GM18508 (cell line): ENCODE measurements around the gene HDAC4.
A peak's percentile ranks its signal among the peaks of the same experiment; 100 is the strongest.

Source experiments
- ATAC-seq: cut with Tn5 transposase; IDR thresholded peaks from one replicate; pipeline ENCODE4 v1.9.1; 2021; ENCODE audit warnings: moderate number of reproducible peaks; ENCODE audit not compliant: insufficient read depth, unreplicated experiment

The HDAC4 gene

DNA sequence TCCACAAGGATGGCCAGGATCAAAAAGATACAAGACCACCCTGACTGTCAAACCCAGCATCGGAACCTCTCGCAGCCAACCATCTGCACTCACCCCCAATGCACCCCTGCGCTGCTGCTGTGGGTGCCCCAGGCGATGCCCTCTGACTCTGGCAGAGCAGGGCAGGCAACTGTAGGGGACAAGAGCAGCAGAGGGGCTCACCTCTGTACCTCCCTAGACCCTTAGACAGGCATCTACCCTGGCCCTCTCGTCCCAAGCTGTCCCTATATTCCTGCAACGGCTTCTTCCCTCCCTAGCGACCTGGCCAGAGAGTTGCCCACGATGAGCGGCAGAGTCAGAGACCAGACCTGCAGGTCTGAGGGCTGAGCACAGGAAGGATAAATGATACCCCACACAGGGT is 128.2 kb downstream of the HDAC4 start:
- no peak for ATAC-seq

DNA sequence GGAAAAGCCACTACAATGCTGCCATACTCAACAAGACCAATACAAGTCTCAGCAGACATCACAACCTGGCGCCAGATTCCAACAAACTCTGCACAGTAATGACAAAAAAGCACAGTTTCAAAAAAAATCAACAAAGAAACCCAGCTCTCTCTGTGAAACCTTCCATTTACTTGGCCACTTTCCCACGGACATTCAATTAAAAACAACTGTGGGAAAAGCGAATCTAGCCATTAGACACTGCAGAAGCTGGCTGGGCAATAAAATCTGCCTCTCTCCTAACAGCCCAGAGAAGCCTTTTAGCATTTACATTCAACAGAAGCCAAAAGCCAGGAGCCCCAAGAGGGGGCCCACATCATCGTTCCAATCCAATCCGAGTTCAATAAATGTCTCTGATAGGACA is 128.9 kb downstream of the HDAC4 start:
- no peak for ATAC-seq

DNA sequence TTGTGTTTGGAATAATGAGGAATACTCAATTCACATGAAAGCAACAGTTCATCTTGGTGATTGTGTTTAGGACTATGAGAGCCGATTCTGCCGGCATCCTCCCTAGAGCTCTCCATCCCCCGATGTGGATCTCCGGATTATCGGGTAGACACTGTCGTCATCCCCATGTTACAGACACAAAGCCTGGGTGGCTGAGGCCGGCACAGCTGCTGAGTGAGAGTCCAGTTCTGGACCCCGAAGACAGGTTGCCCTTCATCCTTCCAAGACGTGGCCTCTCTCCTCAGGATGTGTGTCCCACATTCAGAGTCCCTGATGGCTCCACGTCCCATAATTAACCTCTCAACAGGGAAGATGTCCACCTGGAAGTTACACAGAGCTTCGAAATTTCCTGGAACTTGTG is 129.3 kb downstream of the HDAC4 start:
- ATAC-seq = no peak

DNA sequence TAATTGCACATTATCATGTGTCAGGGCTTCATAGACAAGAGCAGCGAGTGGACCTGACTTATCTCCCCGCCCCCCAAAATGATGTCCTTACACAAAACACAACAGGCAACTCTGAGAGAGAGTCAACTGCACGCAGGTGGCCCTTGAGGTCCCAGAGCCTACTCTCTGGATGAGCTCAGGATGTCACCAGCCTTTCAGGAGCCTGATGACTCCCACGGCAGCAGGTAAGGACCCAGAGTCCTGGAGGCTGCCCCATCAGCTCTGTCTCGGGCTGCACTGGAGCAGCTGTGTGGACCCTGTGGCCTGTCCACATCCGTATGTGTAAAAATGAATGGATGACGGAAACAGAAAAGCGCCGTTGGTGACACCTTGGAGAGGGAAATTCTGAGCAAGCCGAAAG is 130.9 kb downstream of the HDAC4 start:
- ATAC-seq = no peak

DNA sequence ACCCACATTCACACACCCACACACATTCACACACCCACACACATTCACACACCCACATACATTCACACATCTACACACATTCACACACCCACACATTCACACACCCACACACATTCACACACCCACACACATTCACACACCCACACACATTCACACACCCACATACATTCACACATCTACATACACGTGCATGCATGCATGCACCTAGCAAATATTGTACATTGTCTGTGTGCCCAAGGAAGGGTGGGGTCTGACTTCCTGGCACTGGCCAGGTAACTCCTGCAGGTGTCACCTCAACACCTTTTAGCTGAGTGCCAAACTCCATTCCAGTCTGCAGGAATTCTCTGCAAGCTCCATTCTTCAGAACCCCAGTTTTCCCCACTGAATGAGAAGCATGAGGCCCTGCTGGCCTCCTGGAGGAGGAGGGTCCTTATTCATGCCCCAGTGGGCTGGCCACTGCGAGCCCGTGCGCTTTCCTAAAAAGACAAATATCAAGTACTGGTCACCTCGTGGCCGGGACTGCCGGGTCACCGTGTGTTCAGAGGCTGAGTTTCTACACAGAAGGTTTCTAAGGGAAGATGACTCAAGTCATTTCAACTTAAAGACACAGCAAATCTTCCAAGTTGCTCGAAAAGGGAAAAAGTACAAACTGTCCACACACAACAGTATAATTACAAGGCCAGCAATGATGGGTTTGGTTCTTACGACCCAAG is 131.5 kb downstream of the HDAC4 start:
- no peak for ATAC-seq

DNA sequence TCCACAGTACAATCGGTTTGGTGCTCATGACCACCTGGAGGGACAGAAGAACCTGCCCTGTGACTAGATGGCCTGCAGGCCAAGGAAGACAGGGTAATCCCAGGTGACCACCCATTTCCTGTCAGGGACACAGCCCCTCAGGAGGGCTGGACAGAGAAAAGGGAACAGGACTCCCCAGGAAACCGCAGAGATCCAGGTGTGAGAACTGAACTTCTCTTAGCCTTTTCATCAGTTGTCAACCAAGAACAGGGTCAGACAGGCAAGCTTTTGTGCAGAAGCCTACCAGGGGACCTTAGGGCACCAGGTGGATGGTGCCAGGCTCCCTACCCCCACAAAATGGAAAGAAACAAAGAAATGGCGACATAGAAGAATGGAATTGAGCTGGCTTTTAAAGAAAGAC is 132.3 kb downstream of the HDAC4 start:
- no peak for ATAC-seq

DNA sequence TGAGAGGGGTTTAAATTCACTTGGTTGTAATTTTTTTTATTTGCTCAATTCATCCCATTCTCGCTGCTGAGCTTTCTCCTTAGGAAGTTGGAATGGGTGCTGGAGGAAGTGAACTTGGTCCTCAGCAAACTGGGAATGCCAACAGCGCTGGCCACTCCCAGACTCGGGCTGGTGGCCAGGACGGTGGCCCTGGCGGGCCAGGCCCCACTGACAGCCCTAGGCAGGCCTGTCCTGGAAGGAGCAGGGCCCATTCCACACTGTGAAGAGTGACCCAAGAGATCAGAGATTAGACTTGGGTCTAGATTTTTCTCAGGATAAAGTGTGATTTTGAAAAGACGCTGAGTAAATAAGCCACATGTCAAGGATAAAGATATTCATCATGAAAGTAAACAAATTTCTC is 132.7 kb downstream of the HDAC4 start:
- no peak for ATAC-seq

DNA sequence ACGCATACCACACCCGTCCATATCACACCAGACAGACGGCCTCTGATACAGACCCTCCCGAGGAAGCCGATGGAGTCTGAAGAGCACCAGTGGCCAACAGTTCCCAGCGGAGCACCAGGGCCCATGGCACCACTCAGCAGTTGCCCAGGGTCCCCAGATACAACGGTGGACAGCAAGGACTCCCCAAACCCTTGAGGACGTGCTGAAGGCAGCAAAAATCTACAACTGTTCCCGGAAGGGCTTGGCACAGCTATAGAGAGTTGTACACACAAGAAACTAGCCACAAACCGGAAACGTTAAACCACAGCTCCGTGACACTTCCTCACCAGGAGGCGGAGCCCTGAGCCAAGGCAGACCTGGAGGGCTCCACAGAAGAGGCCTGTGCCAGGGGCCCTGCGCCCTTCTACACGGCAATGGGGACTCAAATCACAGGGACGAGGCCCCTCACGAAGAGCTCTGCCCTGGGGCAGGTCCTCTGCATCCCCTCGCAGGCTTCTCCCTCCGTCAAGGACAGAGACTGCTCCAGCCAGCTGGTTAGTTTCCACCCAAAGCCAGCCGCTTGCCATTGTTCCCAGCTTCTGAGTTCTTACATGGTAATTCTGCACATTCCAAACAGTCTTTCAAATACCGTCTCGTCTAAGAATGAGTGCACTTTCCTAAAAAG is 133.4 kb downstream of the HDAC4 start:
- ATAC-seq = peak; percentile 63

DNA sequence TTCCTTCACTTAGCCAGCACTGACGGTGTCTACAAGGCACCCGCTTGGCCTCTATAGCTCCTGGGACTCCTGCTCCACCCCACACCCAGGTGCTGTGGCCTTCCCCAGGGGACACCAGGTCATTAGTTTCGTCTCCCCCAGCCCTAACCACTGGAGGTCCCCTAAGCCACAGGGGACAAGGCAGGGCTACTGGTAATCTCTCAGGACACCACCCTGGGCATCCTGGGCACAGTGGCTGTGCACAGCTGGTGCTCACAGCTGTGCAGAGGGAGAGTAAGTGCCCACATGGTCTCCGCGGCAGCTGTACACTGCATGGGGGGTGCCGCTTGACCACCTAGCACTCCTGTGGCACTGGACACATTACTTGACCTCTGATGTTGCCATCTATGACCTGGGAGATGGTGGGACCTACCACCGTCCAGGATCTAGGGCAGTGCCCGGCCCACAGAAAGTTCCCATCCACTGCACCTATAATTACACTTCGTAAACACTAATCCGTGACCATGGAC is 134.0 kb downstream of the HDAC4 start:
- ATAC-seq = no peak

DNA sequence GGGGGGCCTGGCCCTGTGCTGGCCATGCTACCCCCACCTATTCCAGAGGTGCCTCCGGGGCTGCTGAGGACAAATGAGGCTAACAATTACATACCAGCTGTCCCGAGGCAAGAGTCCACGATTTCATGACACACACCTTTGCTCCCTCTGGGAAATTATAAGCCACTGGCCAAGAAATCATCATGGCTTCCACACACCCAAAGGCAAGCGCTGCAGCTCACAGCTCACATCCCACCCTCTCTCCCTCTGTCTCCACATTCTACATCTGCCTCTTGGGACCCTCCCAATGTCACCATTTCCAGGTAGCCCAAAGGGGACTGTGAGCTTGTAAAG is 134.4 kb downstream of the HDAC4 start:
- no peak for ATAC-seq

DNA sequence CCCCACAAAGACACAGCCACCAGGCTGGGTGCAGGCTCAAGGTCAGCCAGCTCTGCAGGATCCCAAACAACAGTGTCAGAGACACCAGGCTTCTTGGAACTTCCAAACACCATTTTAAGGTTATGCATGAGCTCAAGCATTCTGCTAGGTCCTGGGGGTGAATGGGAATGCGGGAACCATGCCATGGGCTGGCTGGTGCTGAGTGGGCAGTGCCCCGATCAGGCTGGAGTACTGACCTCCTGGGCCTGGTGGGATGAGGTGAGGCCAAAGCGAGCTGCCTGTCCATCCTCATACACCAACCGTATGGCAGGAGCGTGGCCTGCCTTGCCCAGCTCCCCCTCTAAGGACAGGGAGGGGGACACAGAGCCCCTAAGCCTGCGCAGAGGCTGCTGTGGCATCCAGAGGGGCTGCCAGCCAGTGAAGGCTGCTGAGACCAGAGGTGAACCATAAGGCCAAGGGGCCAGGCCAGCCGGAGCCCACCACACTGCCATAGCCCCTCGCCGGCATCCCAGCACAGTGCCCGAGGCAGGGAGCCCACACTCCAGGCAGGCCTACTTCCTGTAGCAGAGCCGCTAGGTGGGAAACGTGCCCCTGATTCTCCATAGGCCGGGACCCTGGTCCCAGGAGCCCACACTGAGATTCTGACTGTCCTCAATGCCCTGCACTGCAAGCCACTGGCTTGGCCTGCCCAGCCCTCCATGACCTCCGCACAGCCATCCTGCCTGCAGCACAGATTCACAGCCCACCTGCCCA is 135.0 kb downstream of the HDAC4 start:
- no peak for ATAC-seq

DNA sequence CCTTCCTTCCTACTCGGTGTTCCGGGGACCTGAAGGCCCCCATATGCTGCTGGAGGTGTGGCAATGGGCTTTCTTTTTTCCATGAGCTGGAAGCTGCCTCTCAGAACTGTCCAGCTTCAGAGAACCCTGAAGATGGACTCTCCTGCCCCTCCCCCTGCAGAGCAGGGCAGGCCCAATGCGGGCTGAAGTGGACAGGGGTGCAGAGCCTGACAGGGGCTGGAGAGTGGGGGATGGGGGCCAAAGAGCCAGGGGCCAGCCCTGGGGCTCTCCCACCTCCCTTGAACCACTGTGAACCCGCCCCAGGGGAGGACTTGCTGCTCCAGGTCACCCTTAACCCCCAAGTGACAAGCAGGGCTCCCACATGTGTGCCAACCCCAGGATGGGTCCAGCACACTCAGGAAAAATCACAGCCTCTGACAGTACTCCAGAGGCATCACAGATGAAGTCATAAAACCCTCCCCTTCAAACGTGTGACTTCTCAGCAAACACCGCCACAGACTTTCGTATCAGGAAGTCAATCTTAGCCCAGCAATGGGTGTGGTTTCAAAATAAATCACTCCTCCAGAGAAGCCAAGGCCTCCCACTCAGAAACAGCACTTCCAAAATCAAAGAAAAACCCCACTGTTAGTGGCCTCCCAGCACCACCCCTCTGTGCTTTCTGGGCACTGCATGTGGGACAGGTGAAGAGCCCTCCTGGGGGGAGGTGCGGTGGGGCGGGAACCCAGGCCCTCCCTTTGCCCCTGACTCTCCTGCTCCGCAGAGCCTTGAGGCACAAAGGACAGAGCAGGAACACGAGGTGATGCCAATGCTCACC is 135.8 kb downstream of the HDAC4 start:
- ATAC-seq = peak; percentile 36

DNA sequence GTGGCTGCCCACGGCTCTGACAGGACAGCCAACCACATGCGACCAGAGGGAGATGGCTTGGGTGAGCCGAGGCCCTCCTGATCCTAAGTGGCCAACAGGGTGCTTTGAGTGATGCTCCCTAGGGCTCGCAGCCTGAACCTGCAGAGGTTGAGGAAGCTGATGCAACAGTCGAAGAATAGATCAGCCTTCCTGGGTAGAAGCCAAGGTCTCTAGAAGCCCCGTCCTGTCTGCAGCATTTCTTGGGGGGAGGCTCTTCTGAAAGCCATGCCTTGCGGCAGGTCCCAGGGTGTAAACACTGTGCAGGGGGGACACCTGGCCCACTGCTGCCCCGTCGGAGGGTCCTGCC is 136.4 kb downstream of the HDAC4 start:
- no peak for ATAC-seq

DNA sequence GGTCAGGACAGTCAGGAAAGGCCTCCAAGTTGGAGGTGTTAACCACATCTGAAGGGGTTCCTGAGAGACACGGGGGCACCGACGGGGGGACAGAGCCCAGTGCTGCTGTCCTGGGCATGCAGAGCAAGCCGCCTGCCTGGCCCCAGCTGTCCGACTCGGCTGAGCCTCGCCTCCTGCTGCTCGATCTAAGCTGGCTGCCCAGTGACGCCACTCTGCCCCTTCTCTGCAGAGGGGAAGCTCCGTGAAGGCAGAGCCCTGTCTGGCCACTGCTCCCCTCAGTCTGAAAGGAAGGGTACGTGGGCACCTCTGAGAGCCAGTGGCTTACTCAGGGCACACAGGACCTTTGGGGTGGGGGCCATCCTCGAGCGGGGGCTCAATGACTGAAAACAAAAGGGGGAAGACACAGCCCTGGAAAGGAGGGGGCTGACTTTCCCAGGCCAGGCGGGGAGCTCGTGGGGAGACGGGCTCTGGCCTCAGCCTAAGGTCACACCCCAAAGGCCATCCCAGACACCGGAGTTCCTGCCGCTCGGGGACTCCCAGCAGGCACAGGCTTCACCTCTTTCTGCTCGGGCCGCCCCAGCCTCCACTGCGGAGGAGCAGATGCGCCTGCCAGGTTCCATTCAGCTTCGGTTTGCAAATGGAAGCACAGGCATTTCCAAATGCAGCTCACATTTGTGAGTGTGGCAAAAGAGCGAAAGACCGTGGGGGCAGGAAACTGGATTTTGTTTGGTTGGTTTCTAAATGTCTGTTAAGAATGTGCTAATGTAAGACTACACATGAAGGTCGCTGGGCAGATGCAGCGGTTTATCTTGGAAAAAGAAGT is 136.9 kb downstream of the HDAC4 start:
- no peak for ATAC-seq

DNA sequence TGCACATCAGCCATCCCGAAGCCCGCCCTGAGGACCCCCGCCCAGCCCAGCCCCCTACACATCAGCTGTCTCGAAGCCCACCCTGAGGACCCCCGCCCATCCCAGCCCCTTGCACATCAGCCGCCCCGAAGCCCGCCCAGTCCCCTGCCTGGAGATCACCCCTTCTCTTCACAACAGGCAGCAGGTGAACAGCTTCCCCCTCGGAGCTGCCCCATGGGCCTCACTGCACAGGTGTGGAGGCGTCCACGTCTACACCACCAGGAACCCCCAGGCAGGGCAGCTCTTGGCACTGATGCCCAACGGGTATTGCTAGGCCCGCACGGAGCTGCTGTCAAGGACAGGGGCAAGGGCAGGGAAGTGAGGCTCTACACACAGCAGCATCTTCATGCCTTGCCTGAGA is 137.6 kb downstream of the HDAC4 start:
- no peak for ATAC-seq

DNA sequence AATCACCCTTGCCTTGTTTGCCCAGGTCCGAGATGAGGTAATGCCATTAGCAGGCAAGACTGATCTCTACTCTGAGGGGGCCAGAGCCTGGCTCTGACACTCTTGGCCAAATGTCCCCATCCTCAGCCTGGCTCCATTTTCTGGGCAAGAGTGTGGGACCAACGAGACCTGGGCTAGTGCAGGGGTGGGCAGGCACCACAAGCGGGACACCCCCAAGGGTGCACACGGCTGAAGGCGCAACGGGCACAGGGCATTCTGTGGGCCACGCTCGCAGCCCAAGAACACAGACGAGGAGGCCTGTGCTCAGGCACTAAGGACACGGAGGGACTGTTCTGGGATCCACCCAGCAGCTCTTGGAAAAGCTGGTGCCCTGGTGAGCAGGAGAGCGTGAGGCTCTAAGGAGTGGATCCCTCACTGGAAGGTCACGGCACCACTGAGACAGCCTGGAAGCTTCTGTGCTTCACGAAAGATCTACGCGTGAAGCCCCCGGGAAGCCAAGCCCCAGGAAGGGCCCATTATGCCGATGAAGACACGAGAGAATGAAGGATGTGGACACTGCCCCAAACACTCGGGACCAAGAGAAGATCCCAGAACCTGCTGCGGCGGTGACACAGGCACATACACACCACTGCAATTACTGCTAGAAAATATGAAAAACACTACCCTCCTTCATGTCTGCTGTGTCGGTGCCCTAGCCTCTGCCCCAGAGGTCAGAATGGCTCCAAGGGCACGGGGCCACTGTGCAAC is 138.2 kb downstream of the HDAC4 start:
- ATAC-seq = no peak

DNA sequence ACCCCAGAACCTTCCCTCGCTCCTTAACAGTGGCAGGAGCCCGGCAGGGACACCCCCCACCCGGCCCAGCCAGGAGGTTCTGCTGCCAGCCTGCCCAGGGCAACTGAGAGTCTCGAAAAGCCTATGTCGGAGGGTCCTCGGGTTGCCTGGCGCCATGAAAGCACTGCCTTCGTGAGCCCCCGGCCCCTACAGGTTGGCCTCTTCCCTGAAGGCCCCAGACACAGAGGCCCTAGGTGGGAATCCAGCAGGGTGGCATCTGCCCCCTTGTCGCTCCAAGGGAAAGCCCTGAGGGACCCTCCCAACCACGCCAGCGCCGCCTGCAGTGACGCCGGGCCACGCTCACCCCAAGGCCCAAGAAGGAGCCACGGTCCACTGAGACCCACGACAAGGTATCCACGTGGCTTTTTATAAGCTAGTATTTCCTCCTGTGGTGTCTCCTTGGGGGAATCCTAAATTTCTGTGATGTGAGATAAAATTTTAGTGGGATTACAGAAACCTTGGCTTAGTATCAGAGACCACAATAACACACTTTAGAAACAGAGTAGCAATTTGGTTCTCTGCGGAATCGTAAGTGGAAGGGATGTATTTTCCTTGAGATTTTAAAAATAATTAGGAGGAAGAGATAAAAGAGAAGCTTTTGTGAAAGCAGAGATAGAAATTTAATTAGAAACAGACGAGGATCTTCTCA is 138.9 kb downstream of the HDAC4 start:
- no peak for ATAC-seq

DNA sequence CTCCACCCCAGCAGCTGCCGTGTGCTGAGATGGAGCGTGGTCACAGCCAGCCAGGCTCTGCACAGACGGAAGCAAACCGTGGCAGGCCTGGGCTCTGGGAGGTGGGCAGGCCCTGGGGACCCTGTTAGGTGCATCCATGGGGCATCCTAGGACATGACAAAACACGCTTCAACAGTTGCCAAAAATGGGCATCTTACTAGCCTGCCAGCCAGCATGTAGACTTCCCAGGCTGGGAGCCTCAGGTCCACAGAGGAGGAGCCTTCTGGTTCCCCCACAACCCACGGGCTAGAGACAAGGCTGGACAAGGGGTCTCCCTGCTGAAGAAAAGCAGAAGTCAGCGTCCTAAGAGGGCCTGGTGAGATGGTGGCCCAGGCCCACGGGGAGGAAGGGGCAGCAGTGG is 139.5 kb downstream of the HDAC4 start:
- no peak for ATAC-seq
